Cardiac fibroblast (primary cell): ENCODE data around the gene RIMS4.

Source experiments
- DNase-seq, 2 donors: peaks; one replicate each; pipeline versions ENCODE4 v3.0.0 to v3.0.0-alpha.2; 2010; ENCODE audit warnings: low read depth in 2 of 2
- H3K4me3 ChIP-seq, 2 donors: replicated peaks in 1 of 2; 1 replicate in 1 of 2; 2 replicates in 1 of 2; pipeline ENCODE4 v1.5.1; 2011; ENCODE audit warnings: low read depth in 2 of 2, low read length in 2 of 2, mild to moderate bottlenecking in 2 of 2, moderate library complexity in 1 of 2
- TF ChIP-seq, protein P1 (sequence below): IDR thresholded peaks from one replicate; pipeline ENCODE4 v1.5.1; 2011; ENCODE audit warnings: low read depth, mild to moderate bottlenecking, low read length, inconsistent platforms

Gene RIMS4

DNA sequence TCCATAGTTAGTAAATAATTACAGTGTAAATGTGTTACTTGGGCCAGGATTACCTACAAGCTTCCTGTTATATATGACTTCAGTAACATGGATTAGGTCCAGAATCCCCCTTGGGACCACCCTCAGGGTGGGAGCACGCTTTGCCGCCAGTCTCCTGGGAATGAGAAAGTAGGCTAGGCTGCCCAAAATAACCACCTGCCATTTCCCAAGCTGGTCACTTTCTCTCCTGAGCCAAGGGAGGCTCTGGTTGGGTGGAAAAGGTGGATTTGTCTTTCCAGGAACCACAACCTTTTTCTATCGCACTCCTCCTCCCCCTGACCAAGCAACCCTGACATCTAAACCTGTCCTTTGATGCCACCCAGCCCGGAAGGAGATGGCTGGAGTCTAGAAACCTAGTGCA, 9.6 kb upstream of the RIMS4 start:
- TF ChIP-seq, protein P1, sequence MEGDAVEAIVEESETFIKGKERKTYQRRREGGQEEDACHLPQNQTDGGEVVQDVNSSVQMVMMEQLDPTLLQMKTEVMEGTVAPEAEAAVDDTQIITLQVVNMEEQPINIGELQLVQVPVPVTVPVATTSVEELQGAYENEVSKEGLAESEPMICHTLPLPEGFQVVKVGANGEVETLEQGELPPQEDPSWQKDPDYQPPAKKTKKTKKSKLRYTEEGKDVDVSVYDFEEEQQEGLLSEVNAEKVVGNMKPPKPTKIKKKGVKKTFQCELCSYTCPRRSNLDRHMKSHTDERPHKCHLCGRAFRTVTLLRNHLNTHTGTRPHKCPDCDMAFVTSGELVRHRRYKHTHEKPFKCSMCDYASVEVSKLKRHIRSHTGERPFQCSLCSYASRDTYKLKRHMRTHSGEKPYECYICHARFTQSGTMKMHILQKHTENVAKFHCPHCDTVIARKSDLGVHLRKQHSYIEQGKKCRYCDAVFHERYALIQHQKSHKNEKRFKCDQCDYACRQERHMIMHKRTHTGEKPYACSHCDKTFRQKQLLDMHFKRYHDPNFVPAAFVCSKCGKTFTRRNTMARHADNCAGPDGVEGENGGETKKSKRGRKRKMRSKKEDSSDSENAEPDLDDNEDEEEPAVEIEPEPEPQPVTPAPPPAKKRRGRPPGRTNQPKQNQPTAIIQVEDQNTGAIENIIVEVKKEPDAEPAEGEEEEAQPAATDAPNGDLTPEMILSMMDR, result no peak
- no peak for DNase-seq
- H3K4me3 ChIP-seq, result no peak overlapping the region

- DNase-seq, result no peak
- TF ChIP-seq, protein P1, result no peak
- no peak overlapping the region for H3K4me3 ChIP-seq
Measured at GRCh38 chr20:44817143-44817910, 7.0 kb upstream of the RIMS4 start.

GRCh38 chr20:44814937-44815336, 4.6 kb upstream of the RIMS4 start:
- TF ChIP-seq, protein P1, result no peak
- no peak for DNase-seq

DNA sequence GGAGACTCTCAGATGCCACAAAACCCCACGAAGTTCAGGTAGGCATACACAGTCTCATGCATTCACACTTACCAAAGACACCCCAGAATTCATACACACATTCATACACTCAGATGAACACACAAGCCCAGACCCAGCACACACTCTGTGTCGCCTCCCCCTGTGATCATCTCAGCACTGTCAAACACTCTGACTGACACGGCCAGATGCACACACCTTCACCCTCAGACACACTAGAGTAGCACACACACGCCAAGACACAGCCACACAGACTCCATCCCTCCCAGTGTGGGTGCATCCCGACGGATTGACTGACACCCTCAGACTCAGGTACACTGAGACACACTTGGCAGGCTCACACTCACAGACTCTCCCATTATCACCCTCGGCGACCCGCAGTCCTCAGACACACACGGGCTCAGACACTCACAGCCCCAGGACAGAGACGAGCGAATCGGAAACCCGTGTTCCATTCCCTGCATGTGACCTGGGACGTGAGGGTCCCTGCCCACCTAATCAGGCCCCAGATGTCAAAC, 872 bp upstream of the RIMS4 start:
- no peak for DNase-seq
- TF ChIP-seq, protein P1, result no peak
- no peak overlapping the region for H3K4me3 ChIP-seq

More at GRCh38 chr20:44814937-44815336, 4.6 kb upstream of the RIMS4 start:
- no peak overlapping the region for H3K4me3 ChIP-seq

DNA sequence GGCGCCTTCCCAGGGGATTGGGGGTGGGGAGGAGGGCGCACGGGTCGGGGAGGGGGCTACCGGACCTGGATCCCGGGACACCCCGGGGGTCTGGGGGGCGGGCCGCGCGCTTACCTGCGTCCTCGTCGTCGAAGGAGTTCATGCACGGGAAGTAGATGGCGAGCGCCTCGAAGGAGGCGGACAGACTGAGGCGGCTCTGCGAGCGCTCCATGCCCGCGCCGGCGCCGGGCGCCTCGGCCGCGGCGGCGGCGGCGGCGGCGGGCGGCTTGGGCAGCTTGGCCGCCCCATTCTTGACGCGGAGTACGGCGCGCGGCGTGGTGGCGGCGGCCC, 320 bp downstream of the RIMS4 start:
- no peak overlapping the region for H3K4me3 ChIP-seq
- TF ChIP-seq, protein P1, result no peak
- no peak for DNase-seq

DNA sequence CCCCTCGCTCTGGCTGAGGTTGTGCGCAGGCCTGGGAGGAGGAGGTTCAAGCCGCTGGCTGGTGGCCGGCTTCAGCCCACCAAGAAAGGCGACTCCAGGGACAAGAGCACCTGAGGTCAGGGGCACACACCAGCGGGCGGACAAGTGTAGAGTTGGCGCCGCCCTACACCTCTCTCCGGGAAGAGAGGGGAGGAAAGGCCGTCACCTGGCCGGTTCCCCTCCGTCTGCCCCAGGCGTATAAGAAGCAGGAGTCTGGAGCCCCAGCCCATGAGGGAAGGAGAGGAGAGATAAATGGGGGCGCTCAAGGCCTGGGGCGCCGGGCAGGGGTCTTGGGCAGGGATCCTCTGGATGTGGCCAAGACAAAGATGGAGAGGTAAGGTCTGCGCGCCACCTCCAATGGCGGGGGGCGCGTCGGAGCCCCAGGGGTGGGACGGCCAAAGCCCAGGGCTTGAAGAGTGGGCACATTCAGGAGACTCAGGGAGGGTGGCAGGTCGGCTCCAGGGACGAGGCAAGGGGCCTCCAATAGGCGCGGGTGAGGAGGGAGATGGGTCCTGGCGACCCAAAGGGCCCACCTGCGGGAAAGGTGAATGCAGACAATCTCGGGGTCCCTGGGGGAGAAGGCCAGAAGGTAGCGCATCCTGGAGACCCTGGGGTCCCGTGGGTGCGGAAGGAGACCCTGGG, 826 bp downstream of the RIMS4 start:
- TF ChIP-seq, protein P1, result no peak
- no peak overlapping the region for H3K4me3 ChIP-seq
- DNase-seq, result no peak
